MM.1S (cell line): ENCODE data around the gene PDE6D.

ENCODE experiments used
- EZH2 ChIP-seq: fragments of 300-600 bp; sonication (generic); optimal IDR thresholded peaks from 2 replicates; pipeline ENCODE3; 2017; ENCODE audit warnings: low read depth, mild to moderate bottlenecking, antibody characterized with exemption, low read length, mixed read lengths
- EZH2phosphoT487 ChIP-seq: fragments of 300-600 bp; sonication (generic); IDR thresholded peaks from 2 replicates; pipeline ENCODE4 v1.6.1; 2018; ENCODE audit warnings: antibody characterized with exemption, low read length
- TF ChIP-seq, protein P1 (sequence below): fragments of 300-600 bp; sonication (generic); IDR thresholded peaks from 2 replicates; pipeline ENCODE4 v1.5.1; 2016; ENCODE audit warnings: antibody characterized with exemption, low read length, mixed read lengths

DNA sequence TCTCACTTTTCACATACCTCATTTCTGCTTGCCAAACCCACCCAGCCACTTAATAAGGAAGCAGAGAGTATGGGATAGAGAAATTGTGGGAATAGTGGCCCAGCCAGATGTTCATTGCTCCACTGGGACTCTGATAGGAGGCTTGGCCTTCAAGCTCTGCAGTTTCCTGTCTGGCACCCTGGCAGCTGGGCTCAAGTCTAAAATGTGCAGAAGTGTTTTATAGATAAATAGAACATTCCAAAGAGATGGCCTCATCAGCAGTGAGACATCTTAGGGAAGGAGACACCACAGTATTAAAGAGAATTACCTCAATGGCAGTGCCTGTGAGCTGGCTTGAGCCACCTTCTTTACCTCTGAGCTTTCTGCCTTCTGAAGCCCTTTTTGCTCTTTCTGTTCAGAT, 29.8 kb upstream of the PDE6D start:
- TF ChIP-seq, protein P1, sequence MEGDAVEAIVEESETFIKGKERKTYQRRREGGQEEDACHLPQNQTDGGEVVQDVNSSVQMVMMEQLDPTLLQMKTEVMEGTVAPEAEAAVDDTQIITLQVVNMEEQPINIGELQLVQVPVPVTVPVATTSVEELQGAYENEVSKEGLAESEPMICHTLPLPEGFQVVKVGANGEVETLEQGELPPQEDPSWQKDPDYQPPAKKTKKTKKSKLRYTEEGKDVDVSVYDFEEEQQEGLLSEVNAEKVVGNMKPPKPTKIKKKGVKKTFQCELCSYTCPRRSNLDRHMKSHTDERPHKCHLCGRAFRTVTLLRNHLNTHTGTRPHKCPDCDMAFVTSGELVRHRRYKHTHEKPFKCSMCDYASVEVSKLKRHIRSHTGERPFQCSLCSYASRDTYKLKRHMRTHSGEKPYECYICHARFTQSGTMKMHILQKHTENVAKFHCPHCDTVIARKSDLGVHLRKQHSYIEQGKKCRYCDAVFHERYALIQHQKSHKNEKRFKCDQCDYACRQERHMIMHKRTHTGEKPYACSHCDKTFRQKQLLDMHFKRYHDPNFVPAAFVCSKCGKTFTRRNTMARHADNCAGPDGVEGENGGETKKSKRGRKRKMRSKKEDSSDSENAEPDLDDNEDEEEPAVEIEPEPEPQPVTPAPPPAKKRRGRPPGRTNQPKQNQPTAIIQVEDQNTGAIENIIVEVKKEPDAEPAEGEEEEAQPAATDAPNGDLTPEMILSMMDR: no peak
- TF ChIP-seq EZH2 (no peak), EZH2phosphoT487 (no peak)
